Fibroblast of lung (primary cell): ENCODE data around the gene ABCG4.

ENCODE experiments used
- EZH2 ChIP-seq: IDR thresholded peaks from 2 replicates; pipeline ENCODE4 v1.5.1; 2012; ENCODE audit warnings: low read length, control low read depth, mild to moderate bottlenecking; ENCODE audit errors: missing control alignments
- TF ChIP-seq, protein P1 (sequence below), 2 donors: IDR thresholded peaks in 1 of 2; conservative IDR thresholded peaks in 1 of 2; 1 replicate in 1 of 2; 2 replicates in 1 of 2; pipeline ENCODE4 v1.5.1; 2011 to 2012; ENCODE audit warnings: low read length in 2 of 2, control low read depth in 1 of 2, inconsistent platforms in 1 of 2, low read depth in 1 of 2, mild to moderate bottlenecking in 1 of 2

DNA sequence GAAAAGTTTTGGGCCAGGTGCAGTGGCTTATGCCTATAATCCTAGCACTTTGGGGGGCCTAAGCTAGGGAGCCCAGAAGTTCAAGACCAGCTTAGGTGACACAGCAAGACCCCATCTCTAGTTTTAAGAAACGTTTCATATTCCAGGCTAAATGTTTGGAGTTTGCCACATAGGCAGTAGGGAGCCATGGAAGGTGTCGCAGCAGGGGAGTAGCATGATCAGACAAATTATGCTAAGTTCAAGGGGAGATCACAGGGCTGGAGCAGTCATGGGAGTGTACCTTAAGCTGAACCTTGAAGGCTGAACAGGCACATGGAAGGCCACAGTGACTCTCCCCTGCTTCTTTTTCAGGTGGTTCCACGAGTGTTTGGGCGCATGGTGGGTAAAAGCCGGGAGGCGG is 30.5 kb downstream of the ABCG4 start:
- TF ChIP-seq, protein P1, sequence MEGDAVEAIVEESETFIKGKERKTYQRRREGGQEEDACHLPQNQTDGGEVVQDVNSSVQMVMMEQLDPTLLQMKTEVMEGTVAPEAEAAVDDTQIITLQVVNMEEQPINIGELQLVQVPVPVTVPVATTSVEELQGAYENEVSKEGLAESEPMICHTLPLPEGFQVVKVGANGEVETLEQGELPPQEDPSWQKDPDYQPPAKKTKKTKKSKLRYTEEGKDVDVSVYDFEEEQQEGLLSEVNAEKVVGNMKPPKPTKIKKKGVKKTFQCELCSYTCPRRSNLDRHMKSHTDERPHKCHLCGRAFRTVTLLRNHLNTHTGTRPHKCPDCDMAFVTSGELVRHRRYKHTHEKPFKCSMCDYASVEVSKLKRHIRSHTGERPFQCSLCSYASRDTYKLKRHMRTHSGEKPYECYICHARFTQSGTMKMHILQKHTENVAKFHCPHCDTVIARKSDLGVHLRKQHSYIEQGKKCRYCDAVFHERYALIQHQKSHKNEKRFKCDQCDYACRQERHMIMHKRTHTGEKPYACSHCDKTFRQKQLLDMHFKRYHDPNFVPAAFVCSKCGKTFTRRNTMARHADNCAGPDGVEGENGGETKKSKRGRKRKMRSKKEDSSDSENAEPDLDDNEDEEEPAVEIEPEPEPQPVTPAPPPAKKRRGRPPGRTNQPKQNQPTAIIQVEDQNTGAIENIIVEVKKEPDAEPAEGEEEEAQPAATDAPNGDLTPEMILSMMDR (conservative IDR thresholded peaks at IDR 0.05 in 1 of 2, IDR thresholded peaks at IDR 0.05 in 1 of 2; ENCODE audit: low read depth in 1 of 2, low read length in 2 of 2): no peak
- TF ChIP-seq EZH2: no peak
